GM12891 (cell line): Measurements from ENCODE around the gene PGS1.

Experiments used
- PAX5 ChIP-seq: IDR thresholded peaks from 2 replicates; pipeline ENCODE4 v1.6.1; 2011; ENCODE audit warnings: low read length, moderate library complexity, mild to moderate bottlenecking; ENCODE audit not compliant: insufficient read depth, severe bottlenecking
- POLR2A ChIP-seq: IDR thresholded peaks from 2 replicates; pipeline ENCODE4 v1.6.1; 2011; ENCODE audit warnings: low read depth, low read length, control low read depth
- POLR2AphosphoS5 ChIP-seq: IDR thresholded peaks from 2 replicates; pipeline ENCODE4 v1.6.1; 2011; ENCODE audit warnings: low read depth, low read length, control low read depth
- POU2F2 ChIP-seq: IDR thresholded peaks from 2 replicates; pipeline ENCODE4 v1.6.1; 2011; ENCODE audit warnings: low read depth, mild to moderate bottlenecking, control low read depth, low read length, moderate library complexity
- SPI1 ChIP-seq: IDR thresholded peaks from 2 replicates; pipeline ENCODE4 v1.6.1; 2011; ENCODE audit warnings: low read depth, low read length, control low read depth
- TAF1 ChIP-seq: IDR thresholded peaks from 2 replicates; pipeline ENCODE4 v1.6.1; 2011; ENCODE audit warnings: low read depth, low read length, control low read depth

GRCh38 chr17:78358538-78359320 lies 19.7 kb upstream of the PGS1 start:
- TF ChIP-seq POLR2AphosphoS5: no peak
- TF ChIP-seq POLR2A: no peak
- no peak for TF ChIP-seq SPI1
- no peak for TF ChIP-seq TAF1
- TF ChIP-seq POU2F2: no peak
- no peak for TF ChIP-seq PAX5
